Measurements from ENCODE around the gene TMEM72.

The TMEM72 gene

DNA sequence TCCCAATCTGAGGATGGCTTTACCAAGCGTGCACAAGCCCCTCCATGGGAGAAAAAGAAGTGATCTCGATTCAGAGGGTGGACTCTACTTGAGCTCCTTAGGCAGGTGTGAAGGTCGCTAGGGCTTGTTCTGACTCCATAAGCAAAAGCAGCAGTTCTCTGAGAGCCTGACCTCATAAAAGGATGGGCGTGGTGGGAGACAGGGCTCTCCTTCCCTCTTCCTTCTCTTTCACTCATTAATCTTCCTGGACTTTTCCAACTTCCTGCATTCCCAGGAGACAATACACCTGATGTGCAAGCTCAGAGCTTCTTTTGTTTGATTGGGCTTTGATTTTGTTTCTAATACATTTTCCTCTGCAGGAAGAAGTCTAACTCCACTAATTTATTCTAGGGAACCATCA is 22.3 kb upstream of the TMEM72 start:
- DNase-seq (ENCODE audit: low read depth): no peak
- no peak overlapping the region for H3K4me3 ChIP-seq (ENCODE audit: low read depth, low read length)
- TF ChIP-seq, protein P1, sequence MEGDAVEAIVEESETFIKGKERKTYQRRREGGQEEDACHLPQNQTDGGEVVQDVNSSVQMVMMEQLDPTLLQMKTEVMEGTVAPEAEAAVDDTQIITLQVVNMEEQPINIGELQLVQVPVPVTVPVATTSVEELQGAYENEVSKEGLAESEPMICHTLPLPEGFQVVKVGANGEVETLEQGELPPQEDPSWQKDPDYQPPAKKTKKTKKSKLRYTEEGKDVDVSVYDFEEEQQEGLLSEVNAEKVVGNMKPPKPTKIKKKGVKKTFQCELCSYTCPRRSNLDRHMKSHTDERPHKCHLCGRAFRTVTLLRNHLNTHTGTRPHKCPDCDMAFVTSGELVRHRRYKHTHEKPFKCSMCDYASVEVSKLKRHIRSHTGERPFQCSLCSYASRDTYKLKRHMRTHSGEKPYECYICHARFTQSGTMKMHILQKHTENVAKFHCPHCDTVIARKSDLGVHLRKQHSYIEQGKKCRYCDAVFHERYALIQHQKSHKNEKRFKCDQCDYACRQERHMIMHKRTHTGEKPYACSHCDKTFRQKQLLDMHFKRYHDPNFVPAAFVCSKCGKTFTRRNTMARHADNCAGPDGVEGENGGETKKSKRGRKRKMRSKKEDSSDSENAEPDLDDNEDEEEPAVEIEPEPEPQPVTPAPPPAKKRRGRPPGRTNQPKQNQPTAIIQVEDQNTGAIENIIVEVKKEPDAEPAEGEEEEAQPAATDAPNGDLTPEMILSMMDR (IDR thresholded peaks at IDR 0.05; ENCODE audit: control insufficient read depth, extremely low read depth, insufficient read depth): no peak

DNA sequence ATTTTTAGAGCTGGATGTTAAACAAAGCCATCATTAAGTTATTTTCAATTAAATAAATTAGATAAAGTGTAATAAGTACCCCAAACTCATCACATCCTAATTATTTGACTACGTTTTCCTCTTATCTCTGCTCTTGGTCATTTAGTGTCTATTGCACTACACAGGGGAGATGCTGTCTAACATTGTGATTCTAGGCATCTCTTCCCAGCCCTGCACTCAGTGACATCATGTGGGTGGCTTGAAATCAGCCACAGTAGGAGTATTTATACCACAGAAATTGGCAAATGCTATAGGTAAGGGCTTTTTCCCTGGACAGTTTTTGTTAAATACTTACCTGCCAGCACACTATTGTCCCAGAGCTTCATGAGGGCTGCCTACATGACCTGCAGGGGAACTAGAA is 21.3 kb upstream of the TMEM72 start:
- TF ChIP-seq, protein P1 (IDR thresholded peaks at IDR 0.05; ENCODE audit: control insufficient read depth, extremely low read depth, insufficient read depth): no peak
- no peak for DNase-seq (ENCODE audit: low read depth)
- no peak overlapping the region for H3K4me3 ChIP-seq (ENCODE audit: low read depth, low read length)

DNA sequence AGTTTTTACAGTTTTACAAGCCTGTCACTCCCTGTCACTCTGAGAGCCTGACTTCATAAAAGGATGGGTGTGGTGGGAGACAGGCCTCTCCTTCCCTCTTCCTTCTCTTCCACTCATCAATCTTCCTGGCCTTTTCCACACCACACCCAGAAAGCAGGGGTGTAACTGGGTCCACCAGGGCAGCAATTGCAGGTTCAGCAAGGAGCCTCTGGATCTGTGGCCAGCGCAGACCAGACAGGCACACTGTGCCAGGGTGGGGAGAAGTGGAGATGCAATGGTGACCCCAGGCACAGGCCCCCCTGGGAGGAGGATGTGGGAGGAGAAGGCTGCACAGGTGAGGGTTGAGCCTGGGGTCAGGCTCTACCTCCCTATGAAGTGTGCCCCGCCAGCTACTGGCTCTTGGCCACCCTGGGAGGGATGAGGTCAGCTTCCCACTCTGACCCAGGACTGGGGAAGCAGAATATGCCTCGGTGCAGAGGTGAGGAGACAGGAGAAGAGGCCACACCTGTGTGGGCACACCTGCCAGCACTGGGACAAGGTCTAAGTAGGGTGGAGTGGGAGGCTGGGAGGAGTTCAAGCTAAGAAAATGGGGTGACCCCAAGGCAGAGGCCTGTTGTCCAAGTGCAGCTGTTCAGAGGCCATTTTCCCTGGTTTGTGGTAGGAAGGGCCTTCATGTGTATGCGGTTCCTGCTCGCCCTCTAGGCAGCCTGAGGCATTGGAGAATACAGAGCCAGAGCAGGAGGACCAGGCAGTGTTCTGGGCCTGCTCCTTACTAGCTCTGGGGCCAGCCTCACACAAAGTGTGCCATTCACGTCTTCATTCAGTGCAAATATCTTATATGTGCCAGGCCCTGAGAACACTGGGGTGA is 20.2 kb upstream of the TMEM72 start:
- H3K4me3 ChIP-seq (ENCODE audit: low read depth, low read length): no peak overlapping the region
- no peak for DNase-seq (ENCODE audit: low read depth)
- TF ChIP-seq, protein P1 (IDR thresholded peaks at IDR 0.05; ENCODE audit: control insufficient read depth, extremely low read depth, insufficient read depth): no peak

DNA sequence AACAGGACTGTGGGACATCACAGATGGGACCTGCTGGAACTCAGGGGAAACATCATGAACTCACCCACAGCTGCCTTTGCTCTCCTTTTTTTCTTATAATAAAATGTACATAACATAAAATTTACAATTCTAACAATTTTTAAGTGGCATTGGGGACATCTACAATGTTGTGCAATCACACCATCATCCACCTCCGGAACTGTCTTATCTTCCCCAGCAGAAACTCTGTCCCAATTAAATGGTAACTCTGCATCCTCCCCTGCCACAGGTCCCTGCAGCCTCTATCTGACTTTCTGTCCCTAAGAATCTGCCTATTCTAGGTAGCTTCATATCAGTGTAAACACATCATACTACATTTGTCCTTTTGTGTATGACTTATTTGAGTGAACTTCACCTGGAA is 19.4 kb upstream of the TMEM72 start:
- H3K4me3 ChIP-seq (ENCODE audit: low read depth, low read length): no peak overlapping the region
- TF ChIP-seq, protein P1 (IDR thresholded peaks at IDR 0.05; ENCODE audit: control insufficient read depth, extremely low read depth, insufficient read depth): no peak
- no peak for DNase-seq (ENCODE audit: low read depth)

DNA sequence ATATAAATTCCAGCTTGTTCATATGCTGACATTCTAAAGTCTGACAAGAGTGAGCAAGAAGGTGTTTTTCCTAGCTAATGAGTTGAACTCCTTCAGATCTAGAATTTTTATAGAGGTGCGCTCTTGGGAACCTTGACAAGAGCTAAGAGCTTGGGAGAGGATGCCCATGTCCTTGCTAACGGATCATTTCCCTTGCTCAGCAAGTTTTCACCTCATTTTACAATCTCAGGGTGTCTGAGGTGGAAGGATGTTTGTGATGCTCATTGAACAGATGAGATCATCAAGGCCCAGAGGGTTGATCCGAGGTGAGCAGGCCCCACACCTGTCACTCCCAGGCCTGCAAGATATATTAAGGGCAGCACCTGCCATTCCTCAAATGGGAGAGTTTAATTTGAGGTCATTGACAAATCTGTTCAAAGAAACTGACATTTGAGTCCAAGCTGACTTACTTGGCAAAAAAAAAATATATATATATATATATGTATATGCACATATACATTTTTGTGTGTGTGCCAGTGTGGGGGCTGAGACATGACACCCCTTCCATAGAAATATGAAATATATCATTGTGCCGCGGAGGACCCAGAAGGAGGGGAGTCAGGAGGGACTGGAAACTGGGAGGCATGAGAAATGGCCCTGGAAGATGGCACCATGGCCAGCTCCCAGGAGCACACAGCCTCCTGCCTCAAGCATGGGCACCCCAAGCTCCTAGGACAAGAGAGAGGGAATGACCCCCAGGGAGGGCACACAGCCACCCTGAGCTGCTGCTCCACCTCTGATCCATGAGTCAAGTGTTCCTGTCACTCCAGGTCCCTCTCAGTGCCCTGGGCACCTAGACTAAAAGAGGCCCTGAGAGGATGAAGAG is 17.3 kb upstream of the TMEM72 start:
- no peak for DNase-seq (ENCODE audit: low read depth)
- TF ChIP-seq, protein P1 (IDR thresholded peaks at IDR 0.05; ENCODE audit: control insufficient read depth, extremely low read depth, insufficient read depth): no peak
- no peak overlapping the region for H3K4me3 ChIP-seq (ENCODE audit: low read depth, low read length)

DNA sequence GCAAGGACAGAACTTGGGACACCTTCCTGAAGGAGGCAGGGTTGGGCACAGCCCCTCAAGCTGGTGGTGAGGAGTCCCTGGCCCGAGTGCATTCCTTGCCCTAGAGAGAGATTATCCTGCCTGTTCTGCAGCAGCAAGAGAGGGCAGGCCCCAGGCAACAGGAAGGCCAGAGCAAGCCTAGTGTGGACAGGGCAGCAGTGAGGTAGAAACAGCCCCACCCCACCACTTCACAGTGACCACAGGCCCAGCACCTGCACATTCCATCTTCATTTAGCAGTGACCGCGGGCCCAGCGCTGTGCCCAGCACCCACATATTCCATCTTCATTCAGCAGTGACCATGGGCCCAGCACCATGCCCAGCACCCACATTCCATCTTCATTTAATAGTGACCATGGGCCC is 16.4 kb upstream of the TMEM72 start:
- no peak overlapping the region for H3K4me3 ChIP-seq (ENCODE audit: low read depth, low read length)
- TF ChIP-seq, protein P1 (IDR thresholded peaks at IDR 0.05; ENCODE audit: control insufficient read depth, extremely low read depth, insufficient read depth): no peak
- DNase-seq (ENCODE audit: low read depth): no peak
